BE2C (cell line): Measurements from ENCODE around the gene UBE2F.

Experiments
- DNase-seq: peaks from one replicate; pipeline ENCODE4 v3.0.0-alpha.2; 2020
- H3K27me3 ChIP-seq: fragments of 250-450 bp; sonication (Bioruptor Pico); 2 replicates; pipeline ENCODE4 v1.5.1; 2020; ENCODE audit warnings: mild to moderate bottlenecking
- H3K36me3 ChIP-seq: fragments of 250-450 bp; sonication (Bioruptor Pico); 2 replicates; pipeline ENCODE4 v1.5.1; 2020; ENCODE audit warnings: mild to moderate bottlenecking
- H3K4me1 ChIP-seq: fragments of 250-450 bp; sonication (Bioruptor Pico); 2 replicates; pipeline ENCODE4 v1.5.1; 2020
- H3K4me3 ChIP-seq: 2 replicates; pipeline ENCODE4 v1.5.1; 2011; ENCODE audit warnings: low read depth, low read length
- H3K9me3 ChIP-seq: fragments of 250-450 bp; sonication (Bioruptor Pico); 2 replicates; pipeline ENCODE4 v1.5.1; 2020
- CTCF ChIP-seq: IDR thresholded peaks from 2 replicates; pipeline ENCODE4 v1.5.1; 2012; ENCODE audit warnings: mild to moderate bottlenecking, low read depth, low read length

UBE2F gene

GRCh38 chr2:238087211-238087610 is 120.4 kb downstream of the UBE2F start:
- H3K36me3 ChIP-seq: peaks cover 55% of the 10 kb centered on the region
- no peak for DNase-seq

GRCh38 chr2:238090887-238091286 is 124.1 kb downstream of the UBE2F start:
- H3K27me3 ChIP-seq: no peaks in the 10 kb centered on the region
- no peak for TF ChIP-seq CTCF
- no peak for DNase-seq
- peaks cover 39% of the 10 kb centered on the region for H3K36me3 ChIP-seq
- no peak overlapping the region for H3K4me3 ChIP-seq
- no peaks in the 10 kb centered on the region for H3K4me1 ChIP-seq
- no peaks in the 10 kb centered on the region for H3K9me3 ChIP-seq

More at GRCh38 chr2:238087211-238087610, 120.4 kb downstream of the UBE2F start:
- Histone ChIP-seq H3K4me1 (no peaks in the 10 kb centered on the region), H3K4me3 (no peak overlapping the region), H3K9me3 (no peaks in the 10 kb centered on the region; the same call in 1 of the 2 replicates), H3K27me3 (no peaks in the 10 kb centered on the region)
- no peak for TF ChIP-seq CTCF

- Histone ChIP-seq H3K9me3 (no peaks in the 10 kb centered on the region), H3K36me3 (peaks cover 34% of the 10 kb centered on the region), H3K27me3 (no peaks in the 10 kb centered on the region), H3K4me3 (no peak overlapping the region), H3K4me1 (no peaks in the 10 kb centered on the region)
- DNase-seq: no peak
- TF ChIP-seq CTCF: no peak
Observed at GRCh38 chr2:238091436-238092060, 124.7 kb downstream of the UBE2F start.
